Thyroid gland (tissue), 4 donors: Measurements from ENCODE around the gene CASQ1.

Experiments
- POLR2A ChIP-seq, 2 donors: fragments of 450-650 bp; IDR thresholded peaks; one replicate each; pipeline ENCODE4 v1.6.1; 2017; ENCODE audit warnings: antibody characterized with exemption in 2 of 2, mild to moderate bottlenecking in 2 of 2, moderate library complexity in 1 of 2
- TF ChIP-seq, protein P1 (sequence below), 6 experiments: fragments of 200-600 bp in 3 of 6; fragments of 450-650 bp in 3 of 6; sonication (generic) in 3 of 6; IDR thresholded peaks; one replicate each; pipeline ENCODE4 v1.5.1; 2016 to 2019; ENCODE audit warnings: antibody characterized with exemption in 6 of 6, mild to moderate bottlenecking in 2 of 6, inconsistent platforms in 1 of 6, moderate library complexity in 1 of 6

GRCh38 chr1:160178731-160179130 lies 11.6 kb upstream of the CASQ1 start:
- TF ChIP-seq, protein P1, sequence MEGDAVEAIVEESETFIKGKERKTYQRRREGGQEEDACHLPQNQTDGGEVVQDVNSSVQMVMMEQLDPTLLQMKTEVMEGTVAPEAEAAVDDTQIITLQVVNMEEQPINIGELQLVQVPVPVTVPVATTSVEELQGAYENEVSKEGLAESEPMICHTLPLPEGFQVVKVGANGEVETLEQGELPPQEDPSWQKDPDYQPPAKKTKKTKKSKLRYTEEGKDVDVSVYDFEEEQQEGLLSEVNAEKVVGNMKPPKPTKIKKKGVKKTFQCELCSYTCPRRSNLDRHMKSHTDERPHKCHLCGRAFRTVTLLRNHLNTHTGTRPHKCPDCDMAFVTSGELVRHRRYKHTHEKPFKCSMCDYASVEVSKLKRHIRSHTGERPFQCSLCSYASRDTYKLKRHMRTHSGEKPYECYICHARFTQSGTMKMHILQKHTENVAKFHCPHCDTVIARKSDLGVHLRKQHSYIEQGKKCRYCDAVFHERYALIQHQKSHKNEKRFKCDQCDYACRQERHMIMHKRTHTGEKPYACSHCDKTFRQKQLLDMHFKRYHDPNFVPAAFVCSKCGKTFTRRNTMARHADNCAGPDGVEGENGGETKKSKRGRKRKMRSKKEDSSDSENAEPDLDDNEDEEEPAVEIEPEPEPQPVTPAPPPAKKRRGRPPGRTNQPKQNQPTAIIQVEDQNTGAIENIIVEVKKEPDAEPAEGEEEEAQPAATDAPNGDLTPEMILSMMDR (IDR thresholded peaks at IDR 0.05), result no peak
- no peak for TF ChIP-seq POLR2A (IDR thresholded peaks at IDR 0.05)
